Adipose tissue (tissue), 3 donors: Measurements from ENCODE around the gene SH3BP2. TPM values are rescaled to one million over a fixed set of nuclear protein-coding genes. Genes with fewer than 3 reads are reported as not detected.

Experiments
- H3K27ac ChIP-seq: one replicate; pipeline ENCODE4 v1.5.1; 2013; ENCODE audit warnings: low read depth, low read length
- WGBS, 3 donors: extraction: QIAGEN DNeasy Blood & Tissue Kit; methylation state at CpG; one replicate each; pipeline ENCODE4 v1.1.7; 2013; 5-methylcytosine and 5-hydroxymethylcytosine counted together
- polyA plus RNA-seq, 3 donors: library from polyadenylated mRNA; stranded (reverse); fragments of 200-250 nt; gene quantifications; one replicate each; pipeline ENCODE4 v1.2.3, GENCODE V29; 2013
- donor health status: healthy with polysubstance abuse.
- donor health status: Bipolar disorder and iron deficiency.
- donor health status: healthy.

The SH3BP2 gene
- polyA plus RNA-seq, 3 donors, result 12.0 to 37.1 (median 24.5) TPM

- 26 to 58% (median 28%) methylated on average over 28 to 29 of the region's 29 CpGs for WGBS, 3 donors
These were observed 5.7 kb downstream of the SH3BP2 start for GRCh38 chr4:2798399-2799223.

DNA sequence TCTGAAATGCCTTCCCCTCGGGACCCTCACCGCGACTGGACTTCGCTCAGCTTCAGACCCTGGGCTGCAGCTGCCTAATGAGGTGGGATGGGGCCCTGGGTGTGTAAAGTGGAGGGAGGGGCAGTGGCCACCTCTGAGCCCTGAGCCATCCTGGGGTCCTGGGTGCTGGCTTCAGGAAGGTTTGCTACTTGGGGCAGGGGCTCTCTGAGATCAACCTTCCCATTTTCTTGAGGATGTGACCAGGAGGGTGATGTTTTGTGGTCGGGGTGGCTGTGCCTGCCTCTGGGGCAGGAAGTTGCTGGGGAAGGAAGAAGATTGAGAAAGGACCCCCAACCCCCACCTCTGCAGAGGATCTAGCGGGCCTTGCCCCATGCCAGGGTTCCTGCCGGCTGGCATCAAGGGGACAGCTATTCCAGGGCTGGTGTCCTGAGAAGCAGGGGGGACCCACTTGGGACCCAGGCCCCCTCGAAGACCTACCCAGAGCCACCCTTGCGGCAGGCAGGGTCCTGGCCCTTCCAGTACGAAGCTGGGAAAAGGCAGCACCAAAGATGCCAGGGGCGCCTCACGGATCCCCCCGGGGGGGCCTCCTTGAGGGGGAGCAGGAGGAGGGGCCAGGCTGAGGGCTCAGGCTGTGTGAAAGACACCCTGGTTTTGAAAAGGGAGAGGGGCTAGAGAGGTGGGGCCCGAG lies 6.5 kb downstream of the SH3BP2 start:
- H3K27ac ChIP-seq, result peak overlapping the region; percentile 86
- WGBS, 3 donors, result 45 to 78% (median 52%) methylated on average over 14 of the region's 14 CpGs

More at GRCh38 chr4:2798399-2799223, 5.7 kb downstream of the SH3BP2 start:
- H3K27ac ChIP-seq, result peak overlapping the region; percentile 86

GRCh38 chr4:2799971-2800690 lies 7.2 kb downstream of the SH3BP2 start:
- 44 to 71% (median 46%) methylated on average over 22 to 23 of the region's 23 CpGs for WGBS, 3 donors
- H3K27ac ChIP-seq, result peak overlapping the region; percentile 86

DNA sequence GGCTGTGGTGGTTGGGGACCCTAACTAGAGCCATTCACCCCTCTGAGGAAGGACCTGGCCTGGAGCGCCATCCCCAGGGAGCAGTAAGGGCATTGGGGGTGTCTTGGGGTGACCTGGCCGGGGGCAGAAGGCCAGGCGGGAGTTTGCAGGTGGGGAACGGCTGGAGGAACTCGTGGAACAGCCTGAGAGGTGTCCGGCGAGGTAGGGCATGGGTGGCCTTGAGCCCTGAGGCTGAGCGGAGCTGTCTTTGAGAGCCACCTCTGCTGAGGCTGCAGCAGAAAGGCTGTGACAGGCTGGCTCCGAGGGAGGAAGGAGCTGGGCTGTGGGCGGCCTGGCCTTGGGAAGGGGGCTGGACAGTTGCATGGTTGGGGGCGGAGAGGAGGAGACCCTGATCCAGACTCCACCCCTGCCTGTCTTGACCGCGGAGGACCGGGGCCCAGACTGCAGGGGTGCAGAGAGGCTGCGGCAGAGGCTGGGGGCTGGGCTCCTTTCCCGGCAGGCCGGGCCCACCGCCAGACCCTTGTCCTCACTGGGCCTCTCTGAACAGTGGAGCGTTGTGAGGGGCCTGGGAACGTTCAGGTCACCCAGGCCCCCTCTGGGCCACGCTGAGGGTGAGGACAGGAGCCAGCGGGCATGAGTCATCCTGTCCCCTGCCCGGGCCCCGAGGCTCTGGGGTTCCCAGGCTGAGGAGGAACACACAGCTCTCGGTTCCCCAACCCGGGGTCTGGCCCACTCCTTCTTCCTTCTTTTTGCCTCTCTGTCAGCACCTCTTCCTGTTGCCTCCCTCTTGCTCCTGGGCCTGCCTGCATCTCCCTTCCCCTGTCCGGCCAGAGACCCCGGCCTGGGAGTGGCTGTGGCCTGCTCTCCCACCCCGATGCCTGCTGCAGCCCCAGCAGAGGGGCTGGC lies 8.1 kb downstream of the SH3BP2 start:
- WGBS, 3 donors, result 18 to 28% (median 19%) methylated on average over 23 to 29 of the region's 29 CpGs
- peak overlapping the region; percentile 78 for H3K27ac ChIP-seq

GRCh38 chr4:2802618-2803531 lies 10.0 kb downstream of the SH3BP2 start:
- 92 to 93% (median 92%) methylated on average over 27 of the region's 27 CpGs for WGBS, 3 donors
- H3K27ac ChIP-seq, result no peak overlapping the region

- WGBS, 3 donors, result 81 to 95% (median 83%) methylated on average over 20 of the region's 20 CpGs
- H3K27ac ChIP-seq, result no peak overlapping the region
These were observed 11.0 kb downstream of the SH3BP2 start for GRCh38 chr4:2803624-2804448.

DNA sequence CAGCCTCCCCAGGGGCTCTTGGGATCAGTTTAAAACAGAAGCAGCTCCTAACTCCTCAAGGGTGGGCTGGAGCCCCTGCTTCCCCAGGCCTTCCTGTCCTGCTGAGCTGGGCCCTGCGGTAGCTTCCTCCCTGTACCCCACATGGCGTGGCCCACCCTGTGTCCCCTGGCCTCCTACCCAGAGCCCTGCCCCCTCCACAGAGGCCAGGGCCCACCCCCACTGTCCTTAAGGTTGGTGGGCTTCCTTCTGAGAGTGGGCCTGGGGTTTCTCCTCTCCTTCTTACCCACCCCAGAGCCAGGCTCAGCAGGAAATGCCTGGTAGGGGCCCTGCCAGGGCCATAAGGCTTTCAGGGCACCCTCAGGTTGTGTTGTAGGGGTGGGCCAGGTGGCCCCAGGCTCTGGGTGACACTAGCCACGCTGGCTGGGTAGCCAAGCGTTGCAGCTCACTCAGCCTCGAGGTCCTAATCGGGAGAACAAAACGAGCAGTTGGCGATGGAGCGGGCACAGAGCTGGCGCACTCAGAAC lies 11.6 kb downstream of the SH3BP2 start:
- 79 to 86% (median 84%) methylated on average over 10 of the region's 10 CpGs for WGBS, 3 donors

DNA sequence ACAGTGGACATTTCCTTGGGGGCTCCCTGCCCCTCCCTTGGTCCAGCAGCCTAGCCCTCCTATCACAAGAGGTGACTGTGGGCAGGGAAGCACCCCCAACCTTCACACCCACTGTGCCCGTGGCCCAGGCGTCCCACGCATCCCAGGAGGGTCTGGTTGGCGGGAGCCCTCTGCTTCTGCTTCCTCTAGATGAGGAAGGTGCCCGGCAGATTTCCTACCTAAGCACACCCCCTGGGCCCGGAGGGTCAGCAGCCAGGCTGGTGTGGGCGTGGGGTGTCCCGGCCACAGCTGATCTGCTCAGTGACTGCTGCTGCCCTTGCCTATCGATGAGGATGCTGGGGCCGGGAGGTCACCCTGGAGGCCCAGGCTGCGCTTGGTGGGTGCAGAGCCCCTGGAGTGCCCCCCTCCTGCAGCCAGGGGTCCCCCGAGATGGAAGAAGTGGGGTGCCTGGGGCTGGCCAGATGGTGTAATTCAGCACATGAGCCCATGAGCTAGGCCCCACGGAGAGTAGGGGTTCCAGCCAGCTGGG lies 12.2 kb downstream of the SH3BP2 start:
- H3K27ac ChIP-seq, result no peak overlapping the region
- WGBS, 3 donors, result 73 to 79% (median 74%) methylated on average over 13 of the region's 13 CpGs

More for the DNA sequence above, 11.6 kb downstream of the SH3BP2 start:
- H3K27ac ChIP-seq, result no peak overlapping the region

DNA sequence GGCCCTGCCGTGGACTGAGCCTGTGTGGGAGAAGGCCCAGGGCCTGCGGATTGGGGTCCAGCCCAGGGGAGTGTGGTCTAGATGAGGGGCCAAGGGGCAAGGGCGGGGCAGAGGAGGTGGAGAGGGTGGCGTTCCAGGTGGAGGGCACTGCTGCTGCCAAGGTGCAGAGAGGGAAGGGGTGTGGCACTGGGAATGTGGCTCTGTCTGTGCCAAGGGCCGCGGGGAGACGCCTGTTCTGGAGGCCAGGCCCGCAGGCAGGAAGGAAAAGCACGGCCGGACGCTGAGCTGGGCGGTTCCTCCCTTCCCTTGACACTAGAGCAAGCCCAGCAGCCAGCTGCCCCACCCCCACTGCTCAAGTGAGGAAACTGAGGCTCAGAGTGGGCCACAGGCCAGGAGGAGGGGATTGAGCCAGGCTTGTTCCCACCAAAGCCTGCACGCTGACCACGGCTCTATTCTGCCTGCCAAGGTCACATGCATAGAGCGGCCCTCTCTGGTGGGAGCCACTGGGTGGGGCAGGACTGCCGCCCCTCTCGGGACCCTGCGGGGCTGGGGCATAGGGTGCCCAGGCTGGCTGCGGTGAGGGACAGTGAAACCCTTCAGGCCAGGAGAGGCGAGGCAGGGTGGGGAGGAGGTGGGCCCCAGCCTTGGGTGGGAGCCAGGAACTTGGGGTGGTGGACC lies 13.0 kb downstream of the SH3BP2 start:
- H3K27ac ChIP-seq, result no peak overlapping the region
- 19 to 33% (median 28%) methylated on average over 18 to 20 of the region's 20 CpGs for WGBS, 3 donors

- H3K27ac ChIP-seq, result no peak overlapping the region
- WGBS, 3 donors, result 39 to 62% (median 55%) methylated on average over 26 to 28 of the region's 28 CpGs
These were observed 13.8 kb downstream of the SH3BP2 start for GRCh38 chr4:2806390-2807355.

DNA sequence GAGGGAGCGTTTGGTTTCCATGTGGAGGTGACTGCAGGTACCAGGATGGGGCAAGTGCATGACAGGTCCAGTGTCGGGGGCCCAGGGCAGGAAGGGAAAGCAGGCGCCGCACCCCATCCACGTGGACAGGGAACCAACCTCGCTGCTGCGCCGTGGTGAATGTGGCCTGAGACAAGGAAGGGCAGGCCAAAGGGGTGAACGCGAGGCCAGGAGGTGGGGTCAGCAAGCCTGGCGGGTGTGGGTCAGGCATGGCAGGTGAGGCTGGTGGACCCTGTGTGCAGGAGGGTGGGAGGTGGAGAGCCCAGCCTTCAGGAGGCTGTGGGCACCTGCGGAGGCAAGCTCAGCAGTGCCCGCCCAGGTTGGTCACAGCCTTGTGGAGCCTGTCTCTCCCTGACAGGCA lies 14.7 kb downstream of the SH3BP2 start:
- 87 to 95% (median 89%) methylated on average over 13 of the region's 13 CpGs for WGBS, 3 donors
- no peak overlapping the region for H3K27ac ChIP-seq

- H3K27ac ChIP-seq, result no peak overlapping the region
These were observed 15.1 kb downstream of the SH3BP2 start for GRCh38 chr4:2808001-2808400.

GRCh38 chr4:2809610-2810180 lies 16.8 kb downstream of the SH3BP2 start:
- 73 to 87% (median 77%) methylated on average over 10 of the region's 10 CpGs for WGBS, 3 donors
- no peak overlapping the region for H3K27ac ChIP-seq

More at GRCh38 chr4:2808001-2808400, 15.1 kb downstream of the SH3BP2 start:
- WGBS, 3 donors, result 88 to 97% (median 93%) methylated on average over 7 of the region's 7 CpGs

DNA sequence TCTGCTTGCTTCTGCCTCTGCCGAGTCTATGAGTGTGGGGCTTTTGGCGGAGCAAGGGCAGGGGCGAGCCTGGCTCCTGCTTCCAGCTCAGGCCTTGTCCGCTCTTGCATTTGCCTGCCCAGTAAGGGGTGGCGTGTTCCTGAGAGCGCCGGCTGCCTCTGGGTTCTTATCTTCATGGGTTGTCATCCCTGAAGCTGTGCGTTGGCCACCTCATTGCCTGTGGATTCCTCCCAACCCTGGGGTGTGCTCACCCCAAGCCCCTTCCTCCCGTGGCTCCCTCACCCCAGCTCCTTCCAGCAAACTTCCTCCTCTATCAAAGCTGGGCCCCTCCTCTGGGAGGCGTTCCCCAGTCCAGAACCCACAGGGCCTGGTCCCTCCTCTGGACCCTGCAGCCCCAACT lies 17.5 kb downstream of the SH3BP2 start:
- WGBS, 3 donors, result 67 to 91% (median 70%) methylated on average over 10 of the region's 10 CpGs
- H3K27ac ChIP-seq, result no peak overlapping the region
